GM18508 (cell line): ENCODE data around the gene PLEKHF1.
"Not testable (repeated sequence)": the region's sequence is repeated elsewhere in the genome, so short reads cannot be mapped to it uniquely, and the experiment has no call there.

Experiments
- ATAC-seq: cut with Tn5 transposase; IDR thresholded peaks from one replicate; pipeline ENCODE4 v1.9.1; 2021; ENCODE audit warnings: moderate number of reproducible peaks; ENCODE audit not compliant: insufficient read depth, unreplicated experiment

Gene PLEKHF1

GRCh38 chr19:29663861-29664752 is 1.2 kb upstream of the PLEKHF1 start:
- ATAC-seq = no peak

GRCh38 chr19:29664753-29665214 is 477 bp upstream of the PLEKHF1 start:
- ATAC-seq = no peak

GRCh38 chr19:29665826-29666577 is 741 bp downstream of the PLEKHF1 start:
- ATAC-seq = no peak

- ATAC-seq = no peak
These were observed 1.5 kb downstream of the PLEKHF1 start for GRCh38 chr19:29666578-29667386.

GRCh38 chr19:29667387-29667783 is 2.1 kb downstream of the PLEKHF1 start:
- ATAC-seq = no peak

GRCh38 chr19:29667901-29668341 is 2.7 kb downstream of the PLEKHF1 start:
- ATAC-seq = no peak

- no peak for ATAC-seq
These were observed 3.7 kb downstream of the PLEKHF1 start for GRCh38 chr19:29668746-29669609.

GRCh38 chr19:29670255-29670654 is 5.0 kb downstream of the PLEKHF1 start:
- no peak for ATAC-seq

- ATAC-seq = not testable (repeated sequence)
These were observed 5.7 kb downstream of the PLEKHF1 start for GRCh38 chr19:29671026-29671392.

GRCh38 chr19:29671393-29672160 is 6.3 kb downstream of the PLEKHF1 start:
- peak; percentile 59 for ATAC-seq

- ATAC-seq = no peak
These were observed 7.2 kb downstream of the PLEKHF1 start for GRCh38 chr19:29672319-29672932.

- no peak for ATAC-seq
These were observed 7.7 kb downstream of the PLEKHF1 start for GRCh38 chr19:29672933-29673336.

GRCh38 chr19:29673451-29674371 is 8.4 kb downstream of the PLEKHF1 start:
- ATAC-seq = no peak

GRCh38 chr19:29674374-29675119 is 9.3 kb downstream of the PLEKHF1 start:
- ATAC-seq = no peak

- ATAC-seq = no peak
These were observed 9.9 kb downstream of the PLEKHF1 start for GRCh38 chr19:29675120-29675649.

- ATAC-seq = no peak
These were observed 10.5 kb downstream of the PLEKHF1 start for GRCh38 chr19:29675650-29676186.
